ENCODE data around the gene SOX4. TPM values are rescaled to one million over a fixed set of nuclear protein-coding genes. Genes with fewer than 3 reads are reported as not detected.
"Not testable (repeated sequence)": the region's sequence is repeated elsewhere in the genome, so short reads cannot be mapped to it uniquely, and the experiment has no call there.

The SOX4 gene
- total RNA-seq (36.5 TPM), polyA plus RNA-seq (ENCODE audit: insufficient read depth, low read depth, low replicate concordance) (5.5 TPM)
- long read RNA-seq, donor 1, full-length matches to known transcripts, result 516 of 516 reads
- long read RNA-seq, donor 1, partial matches to known transcripts, result 0 of 516 reads
- long read RNA-seq, donor 1, other reads (novel, unspliced or antisense), result 0 of 516 reads
- long read RNA-seq, donor 2, full-length matches to known transcripts, result 445 of 445 reads
- long read RNA-seq, donor 2, partial matches to known transcripts, result 0 of 445 reads
- long read RNA-seq, donor 2, other reads (novel, unspliced or antisense), result 0 of 445 reads
- long read RNA-seq, donor 3, full-length matches to known transcripts, result 687 of 692 reads
- long read RNA-seq, donor 3, partial matches to known transcripts, result 0 of 692 reads
- long read RNA-seq, donor 3, other reads (novel, unspliced or antisense), result 5 of 692 reads
- long read RNA-seq, donor 4, full-length matches to known transcripts, result 358 of 358 reads
- long read RNA-seq, donor 4, partial matches to known transcripts, result 0 of 358 reads
- long read RNA-seq, donor 4, other reads (novel, unspliced or antisense), result 0 of 358 reads
- long read RNA-seq, donor 5, full-length matches to known transcripts, result 55 of 55 reads
- long read RNA-seq, donor 5, partial matches to known transcripts, result 0 of 55 reads
- long read RNA-seq, donor 5, other reads (novel, unspliced or antisense), result 0 of 55 reads
- long read RNA-seq, donor 6, full-length matches to known transcripts, result 209 of 209 reads
- long read RNA-seq, donor 6, partial matches to known transcripts, result 0 of 209 reads
- long read RNA-seq, donor 6, other reads (novel, unspliced or antisense), result 0 of 209 reads
- long read RNA-seq, donor 7, full-length matches to known transcripts, result 126 of 126 reads
- long read RNA-seq, donor 7, partial matches to known transcripts, result 0 of 126 reads
- long read RNA-seq, donor 7, other reads (novel, unspliced or antisense), result 0 of 126 reads
- long read RNA-seq, donor 8, full-length matches to known transcripts, result 540 of 540 reads
- long read RNA-seq, donor 8, partial matches to known transcripts, result 0 of 540 reads
- long read RNA-seq, donor 8, other reads (novel, unspliced or antisense), result 0 of 540 reads
- long read RNA-seq, donor 9, full-length matches to known transcripts, result 284 of 284 reads
- long read RNA-seq, donor 9, partial matches to known transcripts, result 0 of 284 reads
- long read RNA-seq, donor 9, other reads (novel, unspliced or antisense), result 0 of 284 reads
- long read RNA-seq, donor 10, full-length matches to known transcripts, result 724 of 724 reads
- long read RNA-seq, donor 10, partial matches to known transcripts, result 0 of 724 reads
- long read RNA-seq, donor 10, other reads (novel, unspliced or antisense), result 0 of 724 reads

GRCh38 chr6:21593412-21593926 is at the start of gene SOX4:
SOX4 (plus strand) TSS chr6:21593751; CDS start chr6:21594535, 784 bp downstream.
- FAIRE-seq (peak; percentile 96), DNase-seq (peak; percentile 95 to 100 (median 99))
- Histone ChIP-seq H3K4me3 (ENCODE audit: low read length in 3 of 3) (peak within 1 kb of the TSS; percentile 86 to 99 (median 88)), H3K9ac (ENCODE audit: low read length in 3 of 3) (peak within 1 kb of the TSS; percentile 91 to 99 (median 93)), H3K27ac (ENCODE audit: low read depth in 2 of 2, low read length in 2 of 2) (peak within 1 kb of the TSS; percentile 90 to 96), H3K36me3 (ENCODE audit: control insufficient read depth in 2 of 3, insufficient read depth in 3 of 3, low read length in 3 of 3) (no peaks in the 10 kb centered on the region), H3K27me3 (ENCODE audit: control insufficient read depth, insufficient read depth, low read length) (no peaks in the 10 kb centered on the region), H3K9me3 (ENCODE audit: control insufficient read depth in 2 of 3, insufficient read depth in 1 of 3, low read length in 3 of 3) (no peaks in the 10 kb centered on the region), H3K4me1 (ENCODE audit: control insufficient read depth in 2 of 3, insufficient read depth in 2 of 3, low read depth in 1 of 3, low read length in 3 of 3) (no peaks in the 10 kb centered on the region)
- no peak for TF ChIP-seq CTCF (IDR thresholded peaks at IDR 0.05; ENCODE audit: borderline replicate concordance, extremely low read depth, insufficient read depth)
- intact Hi-C loops (cut with DNase I), result no loop called here

GRCh38 chr6:21552286-21552685 is 41.3 kb upstream of the SOX4 start:
- DNase-seq; intact Hi-C loops (cut with DNase I): not testable (repeated sequence)

GRCh38 chr6:21554286-21554685 is 39.3 kb upstream of the SOX4 start:
- no peak for FAIRE-seq
- no peak for TF ChIP-seq CTCF (IDR thresholded peaks at IDR 0.05; ENCODE audit: borderline replicate concordance, extremely low read depth, insufficient read depth)
- intact Hi-C loops (cut with DNase I), result no loop called here
- peaks cover 0 to 3% (median 0%) of the 10 kb centered on the region in 3 donors for H3K9me3 ChIP-seq (ENCODE audit: control insufficient read depth in 2 of 3, insufficient read depth in 1 of 3, low read length in 3 of 3)
- H3K27ac ChIP-seq (ENCODE audit: low read depth in 2 of 2, low read length in 2 of 2), result no peak overlapping the region
- H3K36me3 ChIP-seq (ENCODE audit: control insufficient read depth in 2 of 3, insufficient read depth in 3 of 3, low read length in 3 of 3), result no peaks in the 10 kb centered on the region
- DNase-seq, result no peak
- H3K4me3 ChIP-seq (ENCODE audit: low read length in 3 of 3), result no peak overlapping the region
- H3K27me3 ChIP-seq (ENCODE audit: control insufficient read depth, insufficient read depth, low read length), result no peaks in the 10 kb centered on the region
- H3K9ac ChIP-seq (ENCODE audit: low read length in 3 of 3), result no peak overlapping the region
- H3K4me1 ChIP-seq (ENCODE audit: control insufficient read depth in 2 of 3, insufficient read depth in 2 of 3, low read depth in 1 of 3, low read length in 3 of 3), result no peaks in the 10 kb centered on the region

More at GRCh38 chr6:21552286-21552685, 41.3 kb upstream of the SOX4 start:
- H3K36me3 ChIP-seq (ENCODE audit: control insufficient read depth in 2 of 3, insufficient read depth in 3 of 3, low read length in 3 of 3); H3K9ac ChIP-seq (ENCODE audit: low read length in 3 of 3); H3K9me3 ChIP-seq (ENCODE audit: control insufficient read depth in 2 of 3, insufficient read depth in 1 of 3, low read length in 3 of 3); H3K4me3 ChIP-seq (ENCODE audit: low read length in 3 of 3); H3K4me1 ChIP-seq (ENCODE audit: control insufficient read depth in 2 of 3, insufficient read depth in 2 of 3, low read depth in 1 of 3, low read length in 3 of 3); FAIRE-seq; H3K27ac ChIP-seq (ENCODE audit: low read depth in 2 of 2, low read length in 2 of 2); H3K27me3 ChIP-seq (ENCODE audit: control insufficient read depth, insufficient read depth, low read length): not testable (repeated sequence)
